Fibroblast of villous mesenchyme (primary cell): ENCODE measurements around the gene TRAPPC2L. TPM values are rescaled to one million over a fixed set of nuclear protein-coding genes. Genes with fewer than 3 reads are reported as not detected.

Experiments used
- DNase-seq: peaks from one replicate; pipeline ENCODE4 v3.0.0-alpha.2; 2010; ENCODE audit warnings: low read depth
- H3K4me3 ChIP-seq: 2 replicates; pipeline ENCODE4 v1.5.1; 2011; ENCODE audit warnings: low read depth, mild to moderate bottlenecking, low read length
- CTCF ChIP-seq: IDR thresholded peaks from 2 replicates; pipeline ENCODE4 v1.5.1; 2012; ENCODE audit warnings: low read depth, mild to moderate bottlenecking, low read length; ENCODE audit not compliant: insufficient read depth
- total RNA-seq: library from RNA; depleted of rRNA; stranded (reverse); fragments of >200 nt; gene quantifications from 2 replicates; pipeline ENCODE4 v1.2.3, GENCODE V29; 2012

TRAPPC2L gene
- total RNA-seq, 1 donor: 34.5 TPM

- peak; percentile 74 for DNase-seq
- peak overlapping the region; percentile 79 for H3K4me3 ChIP-seq
- no peak for TF ChIP-seq CTCF
These were observed 45.8 kb upstream of the TRAPPC2L start for GRCh38 chr16:88810912-88811768.

- peak; percentile 27 for TF ChIP-seq CTCF
- peak within 1 kb of the TSS; percentile 79 for H3K4me3 ChIP-seq
- DNase-seq: peak; percentile 94
These were observed 45.0 kb upstream of the TRAPPC2L start, which contains the start of gene APRT for GRCh38 chr16:88811769-88812512. TSS of gene APRT (minus strand) at chr16:88811928. CDS start at chr16:88811899, 29 bp downstream.

- peak; percentile 64 for DNase-seq
- peak; percentile 3 for TF ChIP-seq CTCF
- peak overlapping the region; percentile 79 for H3K4me3 ChIP-seq
These were observed 44.2 kb upstream of the TRAPPC2L start for GRCh38 chr16:88812513-88813268.

- no peak overlapping the region for H3K4me3 ChIP-seq
- no peak for TF ChIP-seq CTCF
- DNase-seq: no peak
These were observed 43.4 kb upstream of the TRAPPC2L start for GRCh38 chr16:88813269-88814143.

GRCh38 chr16:88814144-88814502 lies 42.8 kb upstream of the TRAPPC2L start:
- TF ChIP-seq CTCF: no peak
- no peak overlapping the region for H3K4me3 ChIP-seq

GRCh38 chr16:88815227-88815626 lies 41.7 kb upstream of the TRAPPC2L start:
- no peak for DNase-seq
- H3K4me3 ChIP-seq: no peak overlapping the region
- TF ChIP-seq CTCF: no peak

More at GRCh38 chr16:88814144-88814502, 42.8 kb upstream of the TRAPPC2L start:
- DNase-seq: no peak
